Loucy (cell line): ENCODE data around the gene SEMA7A.

Experiments
- H2AFZ ChIP-seq: fragments of 200-600 bp; sonication (generic); 2 replicates; pipeline ENCODE4 v1.6.0; 2016; ENCODE audit warnings: antibody characterized with exemption, mild to moderate bottlenecking, low read length, moderate library complexity
- H3F3A ChIP-seq: fragments of 200-600 bp; 2 replicates; pipeline ENCODE4 v1.6.0; 2016; ENCODE audit warnings: antibody characterized with exemption, low read depth, mild to moderate bottlenecking
- H3K27me3 ChIP-seq: fragments of 200-600 bp; sonication (generic); 2 replicates; pipeline ENCODE4 v1.6.1; 2014; ENCODE audit warnings: low read length, mild to moderate bottlenecking; ENCODE audit not compliant: insufficient read depth, poor library complexity, severe bottlenecking
- H3K36me3 ChIP-seq: fragments of 200-600 bp; sonication (generic); 2 replicates; pipeline ENCODE4 v1.6.1; 2016; ENCODE audit warnings: low read length; ENCODE audit not compliant: insufficient read depth
- H3K4me1 ChIP-seq: fragments of 200-600 bp; sonication (generic); 2 replicates; pipeline ENCODE4 v1.5.1; 2014; ENCODE audit warnings: low read length, mild to moderate bottlenecking; ENCODE audit not compliant: insufficient read depth, poor library complexity, severe bottlenecking
- H3K4me2 ChIP-seq: fragments of 200-600 bp; sonication (generic); 2 replicates; pipeline ENCODE4 v1.6.0; 2014; ENCODE audit warnings: antibody characterized with exemption, low read length, low read depth, mild to moderate bottlenecking; ENCODE audit not compliant: poor library complexity, severe bottlenecking
- H3K4me3 ChIP-seq: fragments of 200-600 bp; sonication (generic); 2 replicates; pipeline ENCODE4 v1.5.1; 2014; ENCODE audit warnings: low read length, mild to moderate bottlenecking, mixed read lengths; ENCODE audit not compliant: poor library complexity, severe bottlenecking
- H3K79me2 ChIP-seq: fragments of 200-600 bp; sonication (generic); 2 replicates; pipeline ENCODE4 v1.6.1; 2014; ENCODE audit warnings: low read length; ENCODE audit not compliant: insufficient read depth
- H3K9ac ChIP-seq: fragments of 200-600 bp; sonication (generic); 2 replicates; pipeline ENCODE4 v1.6.0; 2014; ENCODE audit warnings: mild to moderate bottlenecking, low read depth, low read length, moderate library complexity; ENCODE audit not compliant: poor library complexity, severe bottlenecking
- H3K9me2 ChIP-seq: fragments of 200-600 bp; sonication (generic); replicated peaks from 2 replicates; pipeline ENCODE4 v1.6.1; 2016; ENCODE audit warnings: low read depth, low read length, mixed read lengths
- H3K9me3 ChIP-seq: fragments of 200-600 bp; sonication (generic); 2 replicates; pipeline ENCODE4 v1.6.1; 2014; ENCODE audit warnings: mild to moderate bottlenecking, antibody characterized with exemption, low read length, low read depth; ENCODE audit not compliant: insufficient read depth
- H4K20me1 ChIP-seq: fragments of 200-600 bp; sonication (generic); 2 replicates; pipeline ENCODE4 v1.6.0; 2014; ENCODE audit warnings: antibody characterized with exemption, low read length, mild to moderate bottlenecking; ENCODE audit not compliant: insufficient read depth, poor library complexity, severe bottlenecking
- EZH2phosphoT487 ChIP-seq: fragments of 200-600 bp; IDR thresholded peaks from 2 replicates; pipeline ENCODE4 v1.6.1; 2018; ENCODE audit warnings: antibody characterized with exemption, mild to moderate bottlenecking, moderate library complexity, borderline replicate concordance
- TF ChIP-seq, protein P1 (sequence below): fragments of 200-600 bp; sonication (generic); conservative IDR thresholded peaks from 2 replicates; pipeline ENCODE4 v1.5.1; 2014; ENCODE audit warnings: mild to moderate bottlenecking, antibody characterized with exemption, low read length

The SEMA7A gene

GRCh38 chr15:74428442-74428787, 5.3 kb downstream of the SEMA7A start:
- peaks cover 100% of the 10 kb centered on the region for H3K79me2 ChIP-seq
- peak overlapping the region; percentile 48 for H3K9ac ChIP-seq
- H3K4me2 ChIP-seq: peak overlapping the region; percentile 79
- no peaks in the 10 kb centered on the region for H3K36me3 ChIP-seq
- no peaks in the 10 kb centered on the region for H3K9me2 ChIP-seq
- H3K9me3 ChIP-seq: no peaks in the 10 kb centered on the region
- H3K4me3 ChIP-seq: peak overlapping the region; percentile 83
- peaks cover 47% of the 10 kb centered on the region for H3K4me1 ChIP-seq
- H2AFZ ChIP-seq: no peak overlapping the region
- no peaks in the 10 kb centered on the region for H3F3A ChIP-seq
- H3K27me3 ChIP-seq: no peaks in the 10 kb centered on the region
- no peak for TF ChIP-seq EZH2phosphoT487
- TF ChIP-seq, protein P1, sequence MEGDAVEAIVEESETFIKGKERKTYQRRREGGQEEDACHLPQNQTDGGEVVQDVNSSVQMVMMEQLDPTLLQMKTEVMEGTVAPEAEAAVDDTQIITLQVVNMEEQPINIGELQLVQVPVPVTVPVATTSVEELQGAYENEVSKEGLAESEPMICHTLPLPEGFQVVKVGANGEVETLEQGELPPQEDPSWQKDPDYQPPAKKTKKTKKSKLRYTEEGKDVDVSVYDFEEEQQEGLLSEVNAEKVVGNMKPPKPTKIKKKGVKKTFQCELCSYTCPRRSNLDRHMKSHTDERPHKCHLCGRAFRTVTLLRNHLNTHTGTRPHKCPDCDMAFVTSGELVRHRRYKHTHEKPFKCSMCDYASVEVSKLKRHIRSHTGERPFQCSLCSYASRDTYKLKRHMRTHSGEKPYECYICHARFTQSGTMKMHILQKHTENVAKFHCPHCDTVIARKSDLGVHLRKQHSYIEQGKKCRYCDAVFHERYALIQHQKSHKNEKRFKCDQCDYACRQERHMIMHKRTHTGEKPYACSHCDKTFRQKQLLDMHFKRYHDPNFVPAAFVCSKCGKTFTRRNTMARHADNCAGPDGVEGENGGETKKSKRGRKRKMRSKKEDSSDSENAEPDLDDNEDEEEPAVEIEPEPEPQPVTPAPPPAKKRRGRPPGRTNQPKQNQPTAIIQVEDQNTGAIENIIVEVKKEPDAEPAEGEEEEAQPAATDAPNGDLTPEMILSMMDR: no peak
- H4K20me1 ChIP-seq: peaks cover 54% of the 10 kb centered on the region

DNA sequence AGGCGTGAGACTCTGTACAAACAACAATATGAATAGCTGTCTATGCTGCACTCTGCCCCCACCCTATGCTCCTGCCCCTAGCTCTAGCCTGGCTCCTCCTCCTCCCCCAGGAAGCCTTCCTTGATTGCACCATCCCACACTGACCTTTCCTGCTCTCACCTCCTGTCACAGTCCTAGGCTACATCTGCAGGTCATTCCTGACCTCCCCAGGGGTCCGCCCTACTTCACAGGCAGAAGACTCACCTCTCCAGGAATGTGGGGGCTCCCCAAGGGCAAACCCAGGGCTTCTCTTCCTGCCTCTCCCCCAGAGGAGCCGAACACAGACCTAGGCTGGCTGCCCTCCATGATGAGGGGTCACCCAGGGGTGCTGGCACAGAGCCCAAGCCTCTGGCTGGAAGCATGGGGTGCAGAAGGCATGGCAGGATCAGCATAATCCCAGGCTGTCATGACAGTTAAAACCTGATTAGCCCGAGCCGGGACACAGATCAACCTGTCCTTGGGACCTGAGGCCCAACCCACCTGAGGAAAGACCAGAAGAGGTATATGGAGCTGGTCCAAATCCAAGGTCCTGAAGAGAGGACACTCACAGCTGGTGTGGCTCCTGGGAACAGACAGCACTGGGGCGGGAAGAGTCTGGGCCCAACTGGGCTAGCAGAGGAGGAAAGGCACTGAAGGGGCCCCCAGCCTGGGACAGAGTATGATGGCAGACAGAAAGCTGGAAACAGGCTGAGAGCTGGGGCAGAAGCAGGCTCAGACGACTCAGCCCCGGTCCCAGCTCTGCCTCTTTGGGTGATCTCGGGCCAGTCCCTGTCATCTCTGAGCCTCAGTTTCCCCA, 5.9 kb downstream of the SEMA7A start:
- Histone ChIP-seq H3F3A (no peaks in the 10 kb centered on the region), H3K27me3 (no peaks in the 10 kb centered on the region), H2AFZ (no peak overlapping the region), H3K4me3 (no peak overlapping the region), H3K4me2 (peak overlapping the region; percentile 79), H3K9me3 (no peaks in the 10 kb centered on the region), H3K4me1 (peaks cover 50% of the 10 kb centered on the region), H4K20me1 (peaks cover 53% of the 10 kb centered on the region), H3K79me2 (peaks cover 100% of the 10 kb centered on the region), H3K9ac (peak overlapping the region; percentile 48), H3K9me2 (no peaks in the 10 kb centered on the region), H3K36me3 (no peaks in the 10 kb centered on the region)
- TF ChIP-seq, protein P1: no peak
- TF ChIP-seq EZH2phosphoT487: no peak

- Histone ChIP-seq H3K9me3 (no peaks in the 10 kb centered on the region), H3K9ac (no peak overlapping the region), H4K20me1 (peaks cover 41% of the 10 kb centered on the region), H3K4me2 (no peak overlapping the region), H2AFZ (no peak overlapping the region), H3F3A (no peaks in the 10 kb centered on the region), H3K27me3 (no peaks in the 10 kb centered on the region), H3K36me3 (no peaks in the 10 kb centered on the region), H3K4me3 (no peak overlapping the region), H3K4me1 (peaks cover 43% of the 10 kb centered on the region), H3K9me2 (no peaks in the 10 kb centered on the region), H3K79me2 (peaks cover 100% of the 10 kb centered on the region)
- TF ChIP-seq EZH2phosphoT487: no peak
- TF ChIP-seq, protein P1: no peak
Observed at GRCh38 chr15:74426404-74427281, 7.1 kb downstream of the SEMA7A start.
